ENCODE measurements around the gene HECTD4.

DNA sequence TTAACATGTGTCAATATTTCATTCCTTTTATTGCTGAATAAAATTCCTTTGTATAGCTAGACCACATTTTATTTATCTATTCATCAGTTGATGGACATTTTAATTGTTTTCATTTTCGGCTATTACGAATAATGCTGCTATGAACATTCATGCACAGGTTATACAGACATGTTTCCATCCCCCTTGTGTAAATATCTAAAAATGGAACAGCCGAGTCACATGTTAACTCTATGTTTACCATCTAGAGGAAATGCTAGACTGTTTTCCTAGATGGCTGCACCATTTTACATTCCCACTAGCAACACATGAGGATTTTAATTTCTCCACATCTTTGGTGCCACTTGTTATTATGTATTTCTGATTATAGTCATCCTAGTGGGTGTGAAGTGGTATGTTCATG is 49.2 kb downstream of the HECTD4 start:
- TF ChIP-seq, protein P1, sequence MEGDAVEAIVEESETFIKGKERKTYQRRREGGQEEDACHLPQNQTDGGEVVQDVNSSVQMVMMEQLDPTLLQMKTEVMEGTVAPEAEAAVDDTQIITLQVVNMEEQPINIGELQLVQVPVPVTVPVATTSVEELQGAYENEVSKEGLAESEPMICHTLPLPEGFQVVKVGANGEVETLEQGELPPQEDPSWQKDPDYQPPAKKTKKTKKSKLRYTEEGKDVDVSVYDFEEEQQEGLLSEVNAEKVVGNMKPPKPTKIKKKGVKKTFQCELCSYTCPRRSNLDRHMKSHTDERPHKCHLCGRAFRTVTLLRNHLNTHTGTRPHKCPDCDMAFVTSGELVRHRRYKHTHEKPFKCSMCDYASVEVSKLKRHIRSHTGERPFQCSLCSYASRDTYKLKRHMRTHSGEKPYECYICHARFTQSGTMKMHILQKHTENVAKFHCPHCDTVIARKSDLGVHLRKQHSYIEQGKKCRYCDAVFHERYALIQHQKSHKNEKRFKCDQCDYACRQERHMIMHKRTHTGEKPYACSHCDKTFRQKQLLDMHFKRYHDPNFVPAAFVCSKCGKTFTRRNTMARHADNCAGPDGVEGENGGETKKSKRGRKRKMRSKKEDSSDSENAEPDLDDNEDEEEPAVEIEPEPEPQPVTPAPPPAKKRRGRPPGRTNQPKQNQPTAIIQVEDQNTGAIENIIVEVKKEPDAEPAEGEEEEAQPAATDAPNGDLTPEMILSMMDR (IDR thresholded peaks at IDR 0.05) = no peak
- no peak for TF ChIP-seq POLR2A (IDR thresholded peaks at IDR 0.05)
